NB4 (cell line): ENCODE results near the gene MAPK1.
"Not testable (repeated sequence)": the region's sequence is repeated elsewhere in the genome, so short reads cannot be mapped to it uniquely, and the experiment has no call there.

ENCODE experiments used
- DNase-seq: peaks from one replicate; pipeline ENCODE4 v3.0.0; 2010; ENCODE audit warnings: low read depth
- H3K4me3 ChIP-seq: one replicate; pipeline ENCODE4 v1.5.1; 2011; ENCODE audit warnings: mild to moderate bottlenecking, low read depth, low read length, moderate library complexity
- MYC ChIP-seq: IDR thresholded peaks from 2 replicates; pipeline ENCODE4 v1.6.1; 2011; ENCODE audit warnings: low read depth, low read length
- POLR2A ChIP-seq: IDR thresholded peaks from 2 replicates; pipeline ENCODE4 v1.6.1; 2011; ENCODE audit warnings: mild to moderate bottlenecking; ENCODE audit not compliant: insufficient read length; ENCODE audit errors: extremely low read depth
- TF ChIP-seq, protein P1 (sequence below): IDR thresholded peaks from 2 replicates; pipeline ENCODE4 v1.6.1; 2011; ENCODE audit warnings: low read depth, low read length
- TF ChIP-seq, protein P2 (sequence below): IDR thresholded peaks from one replicate; pipeline ENCODE4 v1.5.1; 2012; ENCODE audit warnings: low read depth, low read length

MAPK1 gene

DNA sequence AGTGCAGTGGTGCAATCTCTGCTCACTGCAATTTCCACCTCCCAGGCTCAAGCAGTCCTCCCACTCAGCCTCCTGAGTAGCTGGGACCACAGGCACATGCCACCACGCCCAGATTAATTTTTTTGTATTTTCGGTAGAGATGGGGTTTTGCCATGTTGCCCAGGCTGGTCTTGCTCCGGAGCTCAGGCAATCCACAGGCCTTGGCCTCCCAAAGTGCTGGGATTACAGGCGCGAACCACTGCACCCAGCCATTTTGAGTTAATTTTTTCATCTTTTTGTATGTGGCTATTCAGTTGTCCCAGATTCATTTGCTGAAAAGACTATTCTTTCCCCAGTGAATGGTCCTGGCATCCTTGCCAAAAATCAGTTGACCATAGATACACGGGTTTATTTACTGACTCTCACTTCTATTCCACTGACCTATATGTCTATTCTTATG is 63.6 kb downstream of the MAPK1 start:
- no peak for DNase-seq
- TF ChIP-seq, protein P1, sequence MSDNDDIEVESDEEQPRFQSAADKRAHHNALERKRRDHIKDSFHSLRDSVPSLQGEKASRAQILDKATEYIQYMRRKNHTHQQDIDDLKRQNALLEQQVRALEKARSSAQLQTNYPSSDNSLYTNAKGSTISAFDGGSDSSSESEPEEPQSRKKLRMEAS, result no peak
- TF ChIP-seq POLR2A, result no peak
- TF ChIP-seq, protein P2, sequence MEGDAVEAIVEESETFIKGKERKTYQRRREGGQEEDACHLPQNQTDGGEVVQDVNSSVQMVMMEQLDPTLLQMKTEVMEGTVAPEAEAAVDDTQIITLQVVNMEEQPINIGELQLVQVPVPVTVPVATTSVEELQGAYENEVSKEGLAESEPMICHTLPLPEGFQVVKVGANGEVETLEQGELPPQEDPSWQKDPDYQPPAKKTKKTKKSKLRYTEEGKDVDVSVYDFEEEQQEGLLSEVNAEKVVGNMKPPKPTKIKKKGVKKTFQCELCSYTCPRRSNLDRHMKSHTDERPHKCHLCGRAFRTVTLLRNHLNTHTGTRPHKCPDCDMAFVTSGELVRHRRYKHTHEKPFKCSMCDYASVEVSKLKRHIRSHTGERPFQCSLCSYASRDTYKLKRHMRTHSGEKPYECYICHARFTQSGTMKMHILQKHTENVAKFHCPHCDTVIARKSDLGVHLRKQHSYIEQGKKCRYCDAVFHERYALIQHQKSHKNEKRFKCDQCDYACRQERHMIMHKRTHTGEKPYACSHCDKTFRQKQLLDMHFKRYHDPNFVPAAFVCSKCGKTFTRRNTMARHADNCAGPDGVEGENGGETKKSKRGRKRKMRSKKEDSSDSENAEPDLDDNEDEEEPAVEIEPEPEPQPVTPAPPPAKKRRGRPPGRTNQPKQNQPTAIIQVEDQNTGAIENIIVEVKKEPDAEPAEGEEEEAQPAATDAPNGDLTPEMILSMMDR, result no peak
- no peak for TF ChIP-seq MYC
- no peak overlapping the region for H3K4me3 ChIP-seq

DNA sequence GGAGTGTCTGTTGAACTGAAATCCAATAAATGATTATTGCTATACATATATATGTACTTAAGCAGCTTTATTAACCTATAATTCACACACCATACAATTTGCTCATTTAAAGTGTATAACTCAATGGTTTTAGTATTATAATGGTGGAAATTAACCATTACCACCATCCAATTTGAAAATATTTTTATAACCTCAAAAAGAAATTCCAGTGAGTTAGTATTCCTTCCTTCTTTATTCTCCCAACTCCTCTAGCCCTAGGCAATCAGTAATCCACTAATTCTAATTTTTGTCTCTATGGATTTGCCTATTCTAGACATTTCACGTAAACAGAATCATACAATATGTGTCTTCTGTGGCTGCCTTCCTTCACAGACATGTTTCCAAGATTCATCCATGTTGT is 64.8 kb downstream of the MAPK1 start:
- TF ChIP-seq, protein P2, result no peak
- TF ChIP-seq POLR2A (no peak), MYC (no peak)
- TF ChIP-seq, protein P1, result no peak
- no peak overlapping the region for H3K4me3 ChIP-seq
- no peak for DNase-seq

DNA sequence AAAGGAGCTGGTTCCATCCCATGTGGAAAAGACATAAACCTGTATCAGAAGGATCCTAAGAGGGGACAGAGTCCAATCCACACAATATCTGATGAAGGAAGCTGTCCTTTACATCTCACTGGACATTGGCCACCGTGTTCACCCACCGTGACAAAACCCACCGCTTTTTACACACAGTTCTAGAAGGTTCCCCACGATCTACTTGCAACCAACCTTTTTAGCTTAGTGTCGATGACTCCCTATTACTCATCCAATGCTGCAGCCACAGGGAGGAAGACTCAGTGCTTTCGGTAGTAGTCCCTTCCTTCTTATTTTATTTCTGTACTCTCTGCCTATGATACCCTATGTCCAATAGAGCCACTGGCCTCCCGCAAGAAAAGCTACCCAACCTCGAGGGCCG is 65.4 kb downstream of the MAPK1 start:
- TF ChIP-seq, protein P1, result no peak
- TF ChIP-seq POLR2A, result no peak
- TF ChIP-seq, protein P2, result no peak
- no peak for TF ChIP-seq MYC
- no peak for DNase-seq

DNA sequence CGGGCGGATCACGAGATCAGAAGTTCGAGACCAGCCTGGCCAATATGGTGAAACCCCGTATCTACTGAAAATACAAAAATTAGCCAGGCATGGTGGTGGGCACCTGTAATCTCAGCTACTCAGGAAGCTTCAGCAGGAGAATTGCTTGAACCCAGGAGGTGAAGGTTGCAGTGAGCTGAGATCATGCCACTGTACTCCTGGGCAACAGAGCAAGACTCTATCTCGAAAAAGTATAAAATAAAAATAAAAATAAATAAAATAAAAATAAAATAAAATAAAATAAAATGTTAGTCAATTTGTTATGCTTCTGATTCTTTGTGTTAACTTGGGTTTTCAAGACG is 66.2 kb downstream of the MAPK1 start:
- not testable (repeated sequence) for DNase-seq, H3K4me3 ChIP-seq

More for the DNA sequence above, 65.4 kb downstream of the MAPK1 start:
- H3K4me3 ChIP-seq, result no peak overlapping the region

DNA sequence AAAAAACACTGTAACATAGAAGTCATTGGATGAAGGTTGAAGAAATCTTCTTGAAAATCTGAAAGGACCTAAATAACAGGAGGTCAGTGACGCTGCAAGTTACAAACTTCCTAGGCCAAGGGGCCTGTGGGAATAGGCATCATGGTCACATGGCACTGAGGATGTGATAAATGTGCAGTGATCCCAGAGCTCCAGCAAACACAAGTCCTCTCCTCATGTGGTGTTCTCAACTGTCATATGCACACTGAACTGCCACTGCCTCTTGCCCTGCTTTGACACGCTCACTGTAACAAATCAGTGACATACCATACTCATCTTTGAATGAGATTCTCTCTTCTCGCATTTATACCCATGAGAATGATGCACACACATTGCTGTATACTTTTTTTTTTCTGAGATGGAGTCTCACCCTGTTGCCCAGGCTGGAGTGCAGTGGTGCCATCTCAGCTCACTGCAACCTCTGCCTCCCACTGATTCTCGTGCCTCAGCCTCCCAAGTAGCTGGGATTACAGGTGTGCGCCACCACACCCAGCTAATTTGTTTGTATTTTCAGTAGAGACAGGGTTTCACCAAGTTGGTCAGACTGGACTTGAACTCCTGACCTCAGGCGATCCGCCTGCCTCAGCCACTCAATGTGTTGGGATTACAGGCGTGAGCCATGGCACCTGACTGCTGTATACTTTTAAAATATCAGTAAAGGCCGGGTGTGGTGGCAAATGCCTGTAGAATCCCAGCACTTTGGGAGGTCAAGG is 66.7 kb downstream of the MAPK1 start:
- no peak for DNase-seq
- no peak for TF ChIP-seq MYC
- TF ChIP-seq, protein P2, result no peak
- TF ChIP-seq POLR2A, result no peak
- TF ChIP-seq, protein P1, result no peak
- H3K4me3 ChIP-seq, result no peak overlapping the region

DNA sequence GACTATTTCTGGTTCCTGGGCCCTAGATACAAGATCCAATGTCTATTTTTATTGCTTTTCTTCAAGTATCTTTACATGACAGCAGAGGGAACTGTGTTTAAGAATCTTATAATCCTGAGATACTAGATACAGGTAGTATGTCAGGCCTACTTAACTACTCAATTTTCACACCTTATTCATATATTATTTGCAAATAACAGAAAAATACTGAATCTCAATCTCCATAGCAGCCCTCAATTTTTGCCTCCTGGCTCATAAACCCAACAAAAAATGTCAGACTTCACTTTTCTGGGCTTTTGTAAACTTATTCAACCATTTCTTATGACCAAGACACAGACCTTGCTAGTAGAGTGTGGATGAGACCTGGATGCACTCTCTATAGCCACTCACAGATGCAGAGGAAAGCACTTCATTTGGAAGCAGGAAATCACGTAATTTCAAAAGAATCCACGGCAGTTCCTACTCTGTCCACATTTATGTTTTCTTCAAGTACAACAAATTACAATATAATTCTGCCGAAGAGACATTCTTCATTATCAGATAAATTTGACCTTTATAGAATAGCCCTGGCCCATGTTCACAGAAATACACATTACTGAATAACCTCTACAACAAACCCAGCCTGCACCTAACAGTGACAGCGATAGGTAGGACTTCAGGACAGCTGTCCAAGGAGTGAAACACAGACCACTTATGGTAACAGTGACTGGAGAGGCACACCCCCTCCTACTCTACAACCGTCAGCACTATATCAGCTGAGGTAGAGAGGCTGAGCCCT is 69.8 kb downstream of the MAPK1 start:
- TF ChIP-seq, protein P2, result no peak
- TF ChIP-seq MYC (no peak), POLR2A (no peak)
- TF ChIP-seq, protein P1, result no peak
- H3K4me3 ChIP-seq, result no peak overlapping the region
- no peak for DNase-seq
